GM23338 (cell line): ENCODE data around the gene MAP3K7CL. TPM values are rescaled to one million over a fixed set of nuclear protein-coding genes. Genes with fewer than 3 reads are reported as not detected.

Source experiments
- ATAC-seq: fragments of 200-7000 bp; cut with Tn5 transposase; 3 replicates; pipeline ENCODE4 v1.9.1; 2020
- DNase-seq: peaks from one replicate; pipeline ENCODE4 v3.0.0-alpha.2; 2015; ENCODE audit warnings: low spot score
- H2AFZ ChIP-seq: fragments of 200-600 bp; sonication (generic); 2 replicates; pipeline ENCODE4 v1.8.0; 2016; ENCODE audit warnings: antibody characterized with exemption, mild to moderate bottlenecking, moderate library complexity
- H3F3A ChIP-seq: fragments of 200-600 bp; sonication (generic); replicated peaks from 2 replicates; pipeline ENCODE4 v1.8.0; 2017; ENCODE audit warnings: antibody characterized with exemption, mixed run types, low read depth
- H3K27ac ChIP-seq: fragments of 200-600 bp; sonication (generic); 2 replicates; pipeline ENCODE4 v1.6.1; 2016; ENCODE audit warnings: low read depth
- H3K27me3 ChIP-seq: fragments of 200-600 bp; sonication (generic); 2 replicates; pipeline ENCODE4 v1.8.0; 2016; ENCODE audit warnings: mild to moderate bottlenecking, mixed run types, moderate library complexity; ENCODE audit not compliant: insufficient read depth
- H3K36me3 ChIP-seq: fragments of 200-600 bp; sonication (generic); 2 replicates; pipeline ENCODE4 v1.8.0; 2016; ENCODE audit warnings: mild to moderate bottlenecking; ENCODE audit not compliant: insufficient read depth
- H3K4me1 ChIP-seq: fragments of 200-600 bp; sonication (generic); 2 replicates; pipeline ENCODE4 v1.8.0; 2016; ENCODE audit warnings: mild to moderate bottlenecking, moderate library complexity; ENCODE audit not compliant: insufficient read depth
- H3K4me2 ChIP-seq: fragments of 200-600 bp; sonication (generic); 2 replicates; pipeline ENCODE4 v1.7.1; 2017; ENCODE audit warnings: mixed run types
- H3K4me3 ChIP-seq: fragments of 200-600 bp; sonication (generic); 2 replicates; pipeline ENCODE4 v1.6.1; 2016; ENCODE audit warnings: mixed run types
- H3K79me2 ChIP-seq: fragments of 200-600 bp; sonication (generic); replicated peaks from 2 replicates; pipeline ENCODE4 v1.8.0; 2017; ENCODE audit warnings: mild to moderate bottlenecking; ENCODE audit not compliant: insufficient read depth
- H3K9me2 ChIP-seq: fragments of 200-600 bp; sonication (generic); 2 replicates; pipeline ENCODE4 v1.8.0; 2017; ENCODE audit not compliant: insufficient read depth
- H4K20me1 ChIP-seq: fragments of 200-600 bp; sonication (generic); replicated peaks from 2 replicates; pipeline ENCODE4 v1.8.0; 2017; ENCODE audit warnings: mild to moderate bottlenecking; ENCODE audit not compliant: insufficient read depth
- H3K27ac Mint-ChIP-seq: 2 replicates; pipeline ENCODE4 v1.8.0; 2020; ENCODE audit warnings: inconsistent platforms, mild to moderate bottlenecking, moderate library complexity, mixed read lengths
- H3K27me3 Mint-ChIP-seq: 3 replicates; pipeline ENCODE4 v1.8.0; 2022; ENCODE audit warnings: low read depth, mild to moderate bottlenecking, moderate library complexity, mixed read lengths, inconsistent platforms; ENCODE audit not compliant: insufficient read depth, poor library complexity
- H3K36me3 Mint-ChIP-seq: 3 replicates; pipeline ENCODE4 v1.8.0; 2021; ENCODE audit warnings: low read depth, mild to moderate bottlenecking, inconsistent platforms, moderate library complexity, mixed read lengths
- H3K4me1 Mint-ChIP-seq: 3 replicates; pipeline ENCODE4 v1.8.0; 2020; ENCODE audit warnings: mild to moderate bottlenecking, inconsistent platforms, mixed read lengths
- H3K4me3 Mint-ChIP-seq: 3 replicates; pipeline ENCODE4 v1.8.0; 2021; ENCODE audit warnings: moderate library complexity, mild to moderate bottlenecking, inconsistent platforms, mixed read lengths
- H3K9me3 Mint-ChIP-seq: 3 replicates; pipeline ENCODE4 v1.8.0; 2020; ENCODE audit warnings: moderate library complexity, mild to moderate bottlenecking, inconsistent platforms, mixed read lengths
- CREB1 ChIP-seq: fragments of 250-450 bp; sonication (Bioruptor Pico); IDR thresholded peaks from 2 replicates; pipeline ENCODE4 v1.5.0; 2020; ENCODE audit warnings: low read depth, mild to moderate bottlenecking, moderate library complexity
- EZH2 ChIP-seq: fragments of 200-600 bp; sonication (generic); IDR thresholded peaks from one replicate; pipeline ENCODE4 v1.8.0; 2017; ENCODE audit warnings: antibody characterized with exemption, mild to moderate bottlenecking, low read depth; ENCODE audit not compliant: unreplicated experiment
- EZH2phosphoT487 ChIP-seq: fragments of 200-600 bp; sonication (generic); IDR thresholded peaks from one replicate; pipeline ENCODE4 v1.8.1; 2018; ENCODE audit warnings: antibody characterized with exemption; ENCODE audit not compliant: unreplicated experiment
- JUNB ChIP-seq: IDR thresholded peaks from one replicate; pipeline ENCODE4 v1.6.1; 2016; ENCODE audit warnings: antibody characterized with exemption; ENCODE audit not compliant: unreplicated experiment
- POLR2AphosphoS5 ChIP-seq: IDR thresholded peaks from 2 replicates; pipeline ENCODE4 v1.6.1; 2016; ENCODE audit warnings: antibody characterized with exemption, low read depth
- STAT1 ChIP-seq: IDR thresholded peaks from one replicate; pipeline ENCODE4 v1.6.1; 2016; ENCODE audit warnings: antibody characterized with exemption; ENCODE audit not compliant: unreplicated experiment
- ZNF331 ChIP-seq: fragments of 250-450 bp; sonication (Bioruptor Pico); IDR thresholded peaks from 2 replicates; pipeline ENCODE4 v1.5.0; 2020; ENCODE audit warnings: low read depth, mild to moderate bottlenecking, moderate library complexity
- ZNF462 ChIP-seq: fragments of 250-450 bp; sonication (Bioruptor Pico); IDR thresholded peaks from 2 replicates; pipeline ENCODE4 v1.5.0; 2020; ENCODE audit warnings: mild to moderate bottlenecking, moderate library complexity
- polyA plus RNA-seq: library from polyadenylated mRNA; unstranded; fragments of >200 nt; fragmentation: Nextera tagmentation; extraction: Ambion mirVana; gene quantifications from 2 replicates; pipeline ENCODE4 v1.2.1, GENCODE V29; 2016
- total RNA-seq: library from RNA; depleted of rRNA; stranded (reverse); fragments of >200 nt; shearing (Covaris generic); gene quantifications from 2 replicates; pipeline ENCODE4 v1.2.3, GENCODE V29; 2014
- TF ChIP-seq, protein P1 (sequence below): IDR thresholded peaks from 2 replicates; pipeline ENCODE4 v1.6.1; 2016; ENCODE audit warnings: antibody characterized with exemption
- TF ChIP-seq, protein P2 (sequence below), 2 experiments: fragments of 200-600 bp in 1 of 2; sonication (generic) in 1 of 2; conservative IDR thresholded peaks; 2 replicates each; pipeline versions ENCODE4 v1.5.1 to v1.6.1; 2016 to 2017; ENCODE audit warnings: antibody characterized with exemption in 2 of 2, low read depth in 2 of 2, mild to moderate bottlenecking in 2 of 2, moderate library complexity in 1 of 2
- TF ChIP-seq, protein P3 (sequence below): IDR thresholded peaks from one replicate; pipeline ENCODE4 v1.6.1; 2018; ENCODE audit warnings: antibody characterized with exemption; ENCODE audit not compliant: unreplicated experiment

The MAP3K7CL gene
- total and polyA plus RNA-seq, 2 experiments from 2014 or later = 2.4 to 3.6 TPM

- TF ChIP-seq, protein P1, sequence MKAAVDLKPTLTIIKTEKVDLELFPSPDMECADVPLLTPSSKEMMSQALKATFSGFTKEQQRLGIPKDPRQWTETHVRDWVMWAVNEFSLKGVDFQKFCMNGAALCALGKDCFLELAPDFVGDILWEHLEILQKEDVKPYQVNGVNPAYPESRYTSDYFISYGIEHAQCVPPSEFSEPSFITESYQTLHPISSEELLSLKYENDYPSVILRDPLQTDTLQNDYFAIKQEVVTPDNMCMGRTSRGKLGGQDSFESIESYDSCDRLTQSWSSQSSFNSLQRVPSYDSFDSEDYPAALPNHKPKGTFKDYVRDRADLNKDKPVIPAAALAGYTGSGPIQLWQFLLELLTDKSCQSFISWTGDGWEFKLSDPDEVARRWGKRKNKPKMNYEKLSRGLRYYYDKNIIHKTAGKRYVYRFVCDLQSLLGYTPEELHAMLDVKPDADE = no peak
- TF ChIP-seq CREB1 (CRISPR knock-in tag) = no peak
Observed at GRCh38 chr21:29193901-29194300, 63.5 kb downstream of the MAP3K7CL start (continued).

DNA sequence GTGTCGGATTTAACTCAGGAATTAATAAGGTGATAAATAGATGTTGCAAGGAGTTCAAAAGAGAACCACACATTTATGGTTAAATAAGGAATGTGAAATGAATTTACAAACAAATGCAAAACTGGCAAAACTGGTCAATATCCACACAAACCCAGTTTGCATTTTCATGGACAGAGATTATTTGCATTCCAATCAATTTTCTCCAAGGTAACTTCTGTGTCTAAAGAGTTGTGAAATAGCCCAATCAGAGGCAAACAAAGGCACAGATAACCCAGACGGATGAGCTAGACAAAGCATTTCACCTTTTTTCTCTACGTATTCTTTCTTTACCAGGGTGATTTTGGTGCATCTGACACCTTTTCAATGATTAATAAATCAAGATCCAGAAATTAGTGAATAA, 63.9 kb downstream of the MAP3K7CL start:
- Histone ChIP-seq H3K4me3 (no peak overlapping the region), H2AFZ (peak overlapping the region; percentile 39; the same call in 1 of the 2 replicates), H3K4me2 (peak overlapping the region; percentile 55), H3F3A (no peaks in the 10 kb centered on the region), H4K20me1 (no peaks in the 10 kb centered on the region), H3K36me3 (no peaks in the 10 kb centered on the region), H3K4me1 (peaks cover 24% of the 10 kb centered on the region), H3K9me2 (peaks cover 6% of the 10 kb centered on the region), H3K27me3 (no peaks in the 10 kb centered on the region), H3K79me2 (no peaks in the 10 kb centered on the region), H3K27ac (no peak overlapping the region; the same call in 1 of the 2 replicates)
- H3K4me1 Mint-ChIP-seq = peaks cover 31% of the 10 kb centered on the region
- no peak overlapping the region for H3K4me3 Mint-ChIP-seq
- DNase-seq (no peak), ATAC-seq (no peak)
- peaks cover 23% of the 10 kb centered on the region for H3K9me3 Mint-ChIP-seq
- peaks cover 13% of the 10 kb centered on the region for H3K36me3 Mint-ChIP-seq
- peaks cover 7% of the 10 kb centered on the region for H3K27me3 Mint-ChIP-seq
- no peak overlapping the region for H3K27ac Mint-ChIP-seq
- TF ChIP-seq EZH2phosphoT487 (no peak), STAT1 (no peak), POLR2AphosphoS5 (no peak), ZNF462 (CRISPR knock-in tag) (no peak), JUNB (no peak), EZH2 (no peak), ZNF331 (CRISPR knock-in tag) (no peak), CREB1 (CRISPR knock-in tag) (no peak)
- TF ChIP-seq, protein P1 = no peak
- TF ChIP-seq, protein P2, sequence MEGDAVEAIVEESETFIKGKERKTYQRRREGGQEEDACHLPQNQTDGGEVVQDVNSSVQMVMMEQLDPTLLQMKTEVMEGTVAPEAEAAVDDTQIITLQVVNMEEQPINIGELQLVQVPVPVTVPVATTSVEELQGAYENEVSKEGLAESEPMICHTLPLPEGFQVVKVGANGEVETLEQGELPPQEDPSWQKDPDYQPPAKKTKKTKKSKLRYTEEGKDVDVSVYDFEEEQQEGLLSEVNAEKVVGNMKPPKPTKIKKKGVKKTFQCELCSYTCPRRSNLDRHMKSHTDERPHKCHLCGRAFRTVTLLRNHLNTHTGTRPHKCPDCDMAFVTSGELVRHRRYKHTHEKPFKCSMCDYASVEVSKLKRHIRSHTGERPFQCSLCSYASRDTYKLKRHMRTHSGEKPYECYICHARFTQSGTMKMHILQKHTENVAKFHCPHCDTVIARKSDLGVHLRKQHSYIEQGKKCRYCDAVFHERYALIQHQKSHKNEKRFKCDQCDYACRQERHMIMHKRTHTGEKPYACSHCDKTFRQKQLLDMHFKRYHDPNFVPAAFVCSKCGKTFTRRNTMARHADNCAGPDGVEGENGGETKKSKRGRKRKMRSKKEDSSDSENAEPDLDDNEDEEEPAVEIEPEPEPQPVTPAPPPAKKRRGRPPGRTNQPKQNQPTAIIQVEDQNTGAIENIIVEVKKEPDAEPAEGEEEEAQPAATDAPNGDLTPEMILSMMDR (conservative IDR thresholded peaks at IDR 0.05; ENCODE audit: low read depth in 2 of 2) = no peak
- TF ChIP-seq, protein P3, sequence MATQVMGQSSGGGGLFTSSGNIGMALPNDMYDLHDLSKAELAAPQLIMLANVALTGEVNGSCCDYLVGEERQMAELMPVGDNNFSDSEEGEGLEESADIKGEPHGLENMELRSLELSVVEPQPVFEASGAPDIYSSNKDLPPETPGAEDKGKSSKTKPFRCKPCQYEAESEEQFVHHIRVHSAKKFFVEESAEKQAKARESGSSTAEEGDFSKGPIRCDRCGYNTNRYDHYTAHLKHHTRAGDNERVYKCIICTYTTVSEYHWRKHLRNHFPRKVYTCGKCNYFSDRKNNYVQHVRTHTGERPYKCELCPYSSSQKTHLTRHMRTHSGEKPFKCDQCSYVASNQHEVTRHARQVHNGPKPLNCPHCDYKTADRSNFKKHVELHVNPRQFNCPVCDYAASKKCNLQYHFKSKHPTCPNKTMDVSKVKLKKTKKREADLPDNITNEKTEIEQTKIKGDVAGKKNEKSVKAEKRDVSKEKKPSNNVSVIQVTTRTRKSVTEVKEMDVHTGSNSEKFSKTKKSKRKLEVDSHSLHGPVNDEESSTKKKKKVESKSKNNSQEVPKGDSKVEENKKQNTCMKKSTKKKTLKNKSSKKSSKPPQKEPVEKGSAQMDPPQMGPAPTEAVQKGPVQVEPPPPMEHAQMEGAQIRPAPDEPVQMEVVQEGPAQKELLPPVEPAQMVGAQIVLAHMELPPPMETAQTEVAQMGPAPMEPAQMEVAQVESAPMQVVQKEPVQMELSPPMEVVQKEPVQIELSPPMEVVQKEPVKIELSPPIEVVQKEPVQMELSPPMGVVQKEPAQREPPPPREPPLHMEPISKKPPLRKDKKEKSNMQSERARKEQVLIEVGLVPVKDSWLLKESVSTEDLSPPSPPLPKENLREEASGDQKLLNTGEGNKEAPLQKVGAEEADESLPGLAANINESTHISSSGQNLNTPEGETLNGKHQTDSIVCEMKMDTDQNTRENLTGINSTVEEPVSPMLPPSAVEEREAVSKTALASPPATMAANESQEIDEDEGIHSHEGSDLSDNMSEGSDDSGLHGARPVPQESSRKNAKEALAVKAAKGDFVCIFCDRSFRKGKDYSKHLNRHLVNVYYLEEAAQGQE = no peak
